Astrocyte of the cerebellum (primary cell): ENCODE results near the gene IL1R1.

Source experiments
- DNase-seq: peaks from one replicate; pipeline ENCODE4 v3.0.0-alpha.2; 2011; ENCODE audit warnings: low read depth
- H3K4me3 ChIP-seq: 2 replicates; pipeline ENCODE4 v1.5.1; 2011; ENCODE audit warnings: mild to moderate bottlenecking, low read depth, low read length, moderate library complexity
- CTCF ChIP-seq: IDR thresholded peaks from 2 replicates; pipeline ENCODE4 v1.5.1; 2012; ENCODE audit warnings: low read length, low read depth, moderate library complexity, mild to moderate bottlenecking; ENCODE audit errors: missing control alignments
- in situ Hi-C: cut with HindIII; loops from 2 replicates; pipeline ENCODE4 v1.10.0; 2017; ENCODE audit warnings: low sequenced_read_pairs

Gene IL1R1, protein sequence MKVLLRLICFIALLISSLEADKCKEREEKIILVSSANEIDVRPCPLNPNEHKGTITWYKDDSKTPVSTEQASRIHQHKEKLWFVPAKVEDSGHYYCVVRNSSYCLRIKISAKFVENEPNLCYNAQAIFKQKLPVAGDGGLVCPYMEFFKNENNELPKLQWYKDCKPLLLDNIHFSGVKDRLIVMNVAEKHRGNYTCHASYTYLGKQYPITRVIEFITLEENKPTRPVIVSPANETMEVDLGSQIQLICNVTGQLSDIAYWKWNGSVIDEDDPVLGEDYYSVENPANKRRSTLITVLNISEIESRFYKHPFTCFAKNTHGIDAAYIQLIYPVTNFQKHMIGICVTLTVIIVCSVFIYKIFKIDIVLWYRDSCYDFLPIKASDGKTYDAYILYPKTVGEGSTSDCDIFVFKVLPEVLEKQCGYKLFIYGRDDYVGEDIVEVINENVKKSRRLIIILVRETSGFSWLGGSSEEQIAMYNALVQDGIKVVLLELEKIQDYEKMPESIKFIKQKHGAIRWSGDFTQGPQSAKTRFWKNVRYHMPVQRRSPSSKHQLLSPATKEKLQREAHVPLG

GRCh38 chr2:102141970-102142828 is at the start of gene IL1R1:
TSS of gene IL1R1 (plus strand) at chr2:102142746. CDS start at chr2:102157725, 14,979 bp downstream.
- in situ Hi-C loops: no loop called here
- peak within 1 kb of the TSS; percentile 59 for H3K4me3 ChIP-seq
- no peak for TF ChIP-seq CTCF
- peak; percentile 35 for DNase-seq

DNA sequence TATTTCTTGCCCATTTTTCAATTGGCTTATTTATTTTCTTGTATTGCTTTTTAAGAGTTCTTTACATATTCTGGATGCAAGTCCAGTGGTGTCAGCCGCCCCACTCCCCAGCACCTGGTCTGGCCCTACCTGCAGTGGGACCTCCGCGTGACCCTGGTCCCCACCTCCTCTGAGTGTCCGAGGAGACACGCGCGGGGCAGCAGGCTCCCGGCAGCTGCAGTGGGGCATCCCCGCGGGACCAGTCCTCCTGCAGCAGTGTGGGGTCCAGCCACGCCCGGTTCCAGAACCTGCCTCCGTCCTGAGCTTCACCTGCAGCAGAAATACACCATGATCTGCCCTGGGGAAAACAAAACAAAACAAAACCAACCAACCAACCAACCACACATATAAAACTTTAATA is 48.9 kb upstream of the IL1R1 start:
- no peak for DNase-seq
- TF ChIP-seq CTCF: no peak
- in situ Hi-C loops: no loop called here
- H3K4me3 ChIP-seq: no peak overlapping the region

- in situ Hi-C loops: no loop called here
- DNase-seq: no peak
- H3K4me3 ChIP-seq: no peak overlapping the region
- no peak for TF ChIP-seq CTCF
Measured at GRCh38 chr2:102094917-102095316, 47.6 kb upstream of the IL1R1 start.

- no peak for TF ChIP-seq CTCF
- H3K4me3 ChIP-seq: no peak overlapping the region
- in situ Hi-C loops: no loop called here
- no peak for DNase-seq
Measured at GRCh38 chr2:102096103-102096502, 46.4 kb upstream of the IL1R1 start.

GRCh38 chr2:102098756-102099155 is 43.8 kb upstream of the IL1R1 start:
- no peak for TF ChIP-seq CTCF
- in situ Hi-C loops: no loop called here
- H3K4me3 ChIP-seq: no peak overlapping the region
- no peak for DNase-seq

DNA sequence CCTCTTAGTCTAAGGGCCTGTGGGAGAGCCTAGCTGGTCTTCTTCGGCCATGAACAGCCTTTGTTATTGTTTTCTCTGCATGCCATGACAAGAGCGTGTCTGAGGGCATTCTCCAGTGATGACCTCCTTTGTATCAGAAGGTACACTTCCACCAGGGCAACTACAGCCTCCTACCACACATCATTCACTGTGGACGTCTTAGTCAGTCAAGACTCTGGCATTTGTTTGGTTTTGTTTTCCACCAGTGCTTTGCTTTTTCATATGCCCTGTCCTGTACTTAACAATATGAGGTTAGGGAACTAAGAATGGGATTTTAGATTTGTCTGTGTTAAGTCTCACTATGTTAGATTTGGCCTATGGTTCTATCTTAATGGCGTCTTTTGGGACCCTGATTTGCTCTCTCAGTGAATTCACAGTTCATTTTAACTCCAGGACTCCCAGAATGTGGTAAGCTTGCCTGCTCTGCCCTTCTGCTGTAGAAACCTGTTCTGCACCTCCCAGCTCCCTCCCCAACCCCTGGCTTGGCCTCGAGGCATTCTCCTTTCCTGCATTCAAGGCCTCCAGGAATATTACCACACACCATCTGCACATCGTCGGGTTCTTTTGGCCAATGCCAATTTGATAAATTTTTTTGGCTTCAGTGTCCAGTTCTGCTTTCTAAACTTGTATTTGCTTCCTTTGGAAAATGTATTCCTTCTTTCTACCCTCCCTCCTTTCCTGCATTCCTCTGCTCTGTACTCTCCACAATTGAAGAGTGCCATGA is 42.8 kb upstream of the IL1R1 start:
- H3K4me3 ChIP-seq: no peak overlapping the region
- in situ Hi-C loops: loop anchor here (5.0 kb wide), 1 partner anchor 37 kb away; no protein-coding TSS in a partner anchor
- DNase-seq: no peak
- TF ChIP-seq CTCF: no peak
